Right hindlimb (tissue), 1 donor: Measurements from ENCODE around the gene WNT6.
"Not testable (repeated sequence)": the region's sequence is repeated elsewhere in the genome, so short reads cannot be mapped to it uniquely, and the experiment has no call there.

Experiments
- DNase-seq: peaks from one replicate; pipeline ENCODE4 v3.0.0-alpha.2; 2018

WNT6 gene

DNA sequence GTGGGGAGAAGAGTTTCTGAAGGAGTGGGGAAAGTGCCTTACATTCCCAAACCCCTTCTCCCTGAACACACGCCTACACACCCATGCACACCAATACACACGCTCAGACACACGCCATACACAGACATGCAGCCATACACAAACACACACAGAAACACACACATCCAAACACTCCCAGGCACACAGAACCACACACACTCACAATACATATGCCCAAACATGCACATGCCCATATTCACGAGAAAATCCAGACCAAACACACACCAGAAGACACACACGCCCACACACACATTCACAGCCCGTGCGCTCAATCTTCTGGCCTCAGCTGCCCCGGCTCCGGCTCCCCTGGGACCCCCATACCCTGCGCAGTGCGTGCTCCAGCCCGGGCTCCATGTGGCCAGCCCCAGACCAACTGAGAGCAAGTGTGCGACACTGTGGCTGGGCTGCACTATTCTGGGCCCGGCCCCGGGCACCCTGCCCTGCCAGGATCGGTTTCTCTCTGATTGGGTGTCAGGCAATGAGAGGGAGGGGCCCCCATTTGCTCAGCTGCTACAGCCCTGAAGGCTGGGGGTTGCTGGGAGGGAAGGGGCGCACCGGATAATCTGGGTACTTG lies 28.1 kb upstream of the WNT6 start, which contains the start of gene PRKAG3:
TSS of gene PRKAG3 (minus strand) at position 426 of the 613 bp plus-strand sequence.
- DNase-seq, result peak; percentile 52

DNA sequence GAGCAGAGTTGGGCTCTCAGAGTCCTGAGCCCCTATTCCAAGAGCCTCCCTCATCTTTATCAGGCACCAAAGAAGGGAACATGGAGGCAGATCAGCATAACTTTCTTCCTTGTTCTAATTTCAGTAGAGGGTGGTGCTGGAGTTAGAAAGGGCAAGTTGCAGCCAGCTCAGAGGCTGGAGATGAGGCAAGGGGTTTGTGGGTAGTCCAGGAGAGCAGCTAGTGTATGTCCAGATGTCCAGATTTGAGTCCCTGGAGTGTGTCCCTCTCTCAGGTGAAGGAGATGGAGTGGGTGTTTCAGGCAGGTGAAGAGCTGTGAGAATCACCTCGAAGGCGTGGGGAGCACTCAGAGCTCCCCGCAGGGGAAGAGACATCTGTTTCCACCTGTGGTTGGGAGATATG lies 27.5 kb upstream of the WNT6 start:
- DNase-seq, result no peak

DNA sequence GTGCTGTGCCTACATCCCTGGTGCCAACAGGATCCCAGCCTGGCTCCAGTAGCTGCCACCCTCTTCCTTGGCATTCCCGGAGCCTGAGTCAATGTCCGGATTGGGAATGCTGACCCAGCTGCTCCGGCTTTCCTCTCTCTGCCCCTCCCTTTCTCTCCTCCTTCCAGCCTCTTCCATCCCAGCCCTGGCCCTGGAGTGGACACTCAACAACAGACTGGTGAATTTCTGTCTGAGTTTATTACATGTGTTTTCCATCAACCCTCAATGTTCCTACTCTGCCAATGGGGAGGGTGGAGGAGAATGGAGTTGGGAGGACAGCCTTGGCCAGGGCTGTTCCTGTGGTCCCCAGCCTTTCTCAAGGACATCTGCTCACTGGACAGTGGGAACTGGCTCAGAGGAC lies 27.1 kb upstream of the WNT6 start:
- peak; percentile 45 for DNase-seq

DNA sequence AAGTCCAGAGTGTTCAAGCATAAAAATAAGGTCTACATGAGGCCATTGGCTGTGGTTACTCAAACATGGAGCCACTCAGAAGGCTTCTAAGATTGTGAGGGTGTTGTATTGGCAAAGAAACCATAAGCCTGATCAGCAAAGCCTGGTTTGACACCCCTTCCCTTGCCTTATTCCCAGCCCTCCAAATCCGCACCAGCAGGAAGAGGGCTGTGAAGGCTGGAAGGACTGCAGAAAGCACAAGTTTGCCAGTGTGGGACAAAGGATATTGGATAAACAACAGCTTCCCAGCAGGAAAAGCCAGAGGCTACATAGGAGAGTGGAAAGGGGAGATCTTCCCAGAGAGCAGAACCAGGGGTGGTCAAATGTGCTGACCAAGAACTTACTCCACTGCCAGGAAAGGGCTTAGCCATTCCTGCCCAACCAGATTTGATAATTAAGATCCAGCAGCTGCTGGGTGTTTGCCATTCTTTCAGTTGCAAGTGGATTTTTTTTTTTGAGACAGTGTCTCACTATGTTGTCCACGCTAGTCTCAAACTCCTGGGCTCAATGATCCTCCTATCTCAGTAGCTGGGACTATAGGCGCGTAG lies 26.5 kb upstream of the WNT6 start:
- no peak for DNase-seq

DNA sequence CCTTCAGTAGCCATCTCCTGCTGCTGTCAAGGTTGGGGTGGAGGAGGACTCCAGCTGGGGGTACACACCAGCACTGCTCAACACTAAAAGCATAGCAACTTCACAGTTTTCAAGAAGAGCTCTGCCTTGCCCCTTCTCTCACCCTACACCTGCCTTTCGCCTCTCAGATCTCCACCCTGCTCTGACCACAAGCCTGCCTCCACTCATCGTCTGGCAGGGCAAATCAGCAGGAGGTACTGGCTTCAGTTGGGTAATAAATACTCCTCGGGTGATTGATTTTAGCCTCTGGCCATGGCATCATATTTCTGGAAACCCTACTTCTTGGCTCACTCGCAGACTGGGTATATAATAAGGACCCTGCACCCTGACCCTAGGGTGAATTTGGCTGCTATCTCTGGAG lies 24.9 kb upstream of the WNT6 start:
- DNase-seq, result no peak

DNA sequence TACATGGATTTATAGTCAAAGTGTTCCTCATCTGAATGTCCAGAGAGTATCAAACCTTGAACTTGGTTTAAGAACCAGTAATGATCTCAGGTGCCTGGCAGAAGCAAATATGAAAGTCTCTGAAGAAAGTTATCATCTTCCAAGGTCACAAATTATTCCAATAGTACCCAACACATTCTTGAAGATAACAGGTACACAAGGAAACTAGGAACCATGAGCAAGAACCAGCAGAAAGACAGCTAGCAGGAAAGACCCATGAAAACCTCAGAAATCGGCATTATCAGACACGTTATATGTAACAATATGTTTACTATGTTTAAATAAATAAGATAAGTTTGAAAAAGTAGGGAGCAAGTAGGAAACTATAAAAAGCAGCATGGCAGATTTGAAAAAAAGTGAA lies 22.1 kb upstream of the WNT6 start:
- no peak for DNase-seq

DNA sequence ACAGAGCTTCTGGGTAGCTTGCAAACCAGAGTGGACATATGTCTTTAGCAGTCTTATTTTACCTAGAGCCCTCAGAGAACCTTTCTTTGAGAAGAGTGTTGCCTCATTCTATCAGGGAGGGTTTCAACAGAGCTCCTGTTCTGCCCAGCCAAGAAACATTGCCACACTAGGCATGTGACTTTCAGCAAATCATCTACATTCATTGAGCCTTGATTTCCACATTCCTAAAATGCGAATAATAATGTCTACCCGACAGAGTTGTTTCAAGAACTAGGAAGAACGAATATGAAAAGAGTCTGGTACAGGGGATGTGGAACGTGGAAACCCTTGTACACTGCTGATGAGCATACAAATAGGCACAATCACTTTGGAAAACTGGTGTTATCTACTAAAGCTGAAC lies 20.2 kb upstream of the WNT6 start:
- DNase-seq, result no peak

DNA sequence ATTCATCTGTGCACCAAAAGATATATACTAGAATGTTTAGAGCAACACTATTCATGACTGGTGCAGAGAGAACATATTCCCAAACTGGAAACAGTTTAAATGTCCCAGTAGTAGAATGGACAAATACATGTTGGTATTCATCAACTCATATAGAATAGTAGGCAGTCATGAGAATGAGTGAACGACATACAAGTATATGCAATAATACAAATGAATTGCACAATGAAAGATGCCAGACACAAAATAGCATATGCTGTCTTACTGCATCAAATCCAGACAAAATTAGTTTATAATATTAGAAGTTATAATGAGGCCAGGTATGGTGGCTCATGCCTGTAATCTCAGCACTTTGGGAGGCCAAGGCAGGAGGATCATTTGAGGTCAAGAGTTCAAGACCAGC lies 19.7 kb upstream of the WNT6 start:
- DNase-seq, result no peak

DNA sequence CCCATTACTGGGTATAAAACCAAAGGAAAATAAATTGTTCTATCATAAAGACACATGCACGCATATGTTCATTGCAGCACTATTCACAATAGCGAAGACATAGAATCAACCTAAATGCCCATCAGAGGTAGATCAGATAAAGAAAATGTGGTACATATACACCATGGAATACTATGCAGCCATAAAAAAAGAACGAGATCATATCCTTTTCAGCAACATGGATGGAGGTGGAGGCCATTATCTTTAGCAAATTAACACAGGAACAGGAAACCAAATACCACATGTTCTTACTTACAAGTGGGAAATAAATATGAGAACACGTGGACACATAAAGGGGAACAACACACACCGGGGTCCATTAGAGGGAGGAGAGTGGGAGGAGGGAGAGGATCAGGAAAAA lies 15.3 kb upstream of the WNT6 start:
- not testable (repeated sequence) for DNase-seq

DNA sequence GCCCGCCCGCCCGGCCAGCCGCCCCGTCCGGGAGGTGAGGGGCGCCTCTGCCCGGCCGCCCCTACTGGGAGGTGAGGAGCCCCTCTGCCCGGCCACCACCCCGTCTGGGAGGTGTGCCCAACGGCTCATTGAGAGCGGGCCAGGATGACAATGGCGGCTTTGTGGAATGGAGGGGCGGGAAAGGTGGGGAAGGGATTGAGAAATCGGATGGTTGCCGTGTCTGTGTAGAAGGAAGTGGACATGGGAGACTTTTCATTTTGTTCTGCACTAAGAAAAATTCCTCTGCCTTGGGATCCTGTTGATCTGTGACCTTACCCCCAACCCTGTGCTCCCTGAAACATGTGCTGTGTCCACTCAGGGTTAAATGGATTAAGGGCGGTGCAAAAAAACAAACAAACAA lies 12.6 kb upstream of the WNT6 start:
- not testable (repeated sequence) for DNase-seq

DNA sequence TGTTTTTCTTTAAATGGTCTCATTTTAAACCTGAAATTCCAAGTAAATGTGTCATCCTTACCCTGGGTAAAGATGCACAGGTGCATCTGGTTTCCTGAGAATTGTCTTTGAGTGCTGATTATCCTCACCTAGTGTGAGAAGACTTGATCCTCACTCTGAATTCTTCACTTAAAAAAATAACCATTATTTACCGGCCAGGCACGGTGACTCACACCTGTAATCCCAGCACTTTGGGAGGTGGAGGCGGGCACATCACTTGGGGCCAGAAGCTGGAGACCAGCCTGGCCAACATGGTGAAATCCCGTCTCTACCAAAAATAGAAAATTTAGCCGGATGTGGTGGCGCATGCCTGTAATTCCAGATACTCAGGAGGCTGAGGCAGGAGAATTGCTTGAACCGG lies 9.9 kb upstream of the WNT6 start:
- no peak for DNase-seq

DNA sequence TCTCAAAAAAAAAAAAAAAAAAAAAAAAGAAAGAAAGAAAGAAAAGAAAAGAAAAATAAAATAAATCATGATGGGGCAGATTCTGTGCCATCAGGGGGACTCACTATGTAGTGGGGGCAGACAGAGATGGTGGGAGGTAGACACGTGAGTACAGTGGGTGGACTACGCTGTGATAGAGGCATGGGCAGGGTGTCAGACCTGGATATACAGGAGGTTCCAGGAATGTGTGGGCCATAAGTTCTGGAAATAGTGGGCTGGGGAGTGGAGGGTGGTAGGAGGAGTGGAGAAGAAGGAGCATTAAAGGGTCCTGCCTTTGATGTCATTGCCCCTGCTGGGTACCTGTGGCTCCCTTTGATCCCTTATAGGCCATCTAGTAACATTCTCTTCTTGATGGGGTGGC lies 8.8 kb upstream of the WNT6 start:
- DNase-seq, result no peak

DNA sequence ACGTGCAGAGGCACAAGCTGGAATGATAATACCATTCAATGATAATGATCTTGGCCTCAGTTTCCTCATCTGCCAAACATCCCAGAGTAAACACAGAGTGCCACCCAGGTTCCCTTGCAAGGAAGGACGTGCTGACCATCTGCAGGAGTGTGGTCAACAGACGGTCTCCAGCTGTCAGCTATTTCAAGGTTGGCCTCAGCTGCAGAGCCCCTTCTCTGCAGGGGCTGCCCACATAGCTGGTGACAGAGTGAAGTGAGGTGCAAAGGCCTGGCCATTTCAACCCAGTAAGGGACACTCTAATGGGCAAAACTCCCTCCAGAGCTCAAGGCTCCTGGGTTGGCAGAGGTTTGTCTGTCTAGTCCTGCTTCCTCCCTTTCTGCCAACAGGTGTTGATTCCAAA lies 8.3 kb upstream of the WNT6 start:
- DNase-seq, result no peak

DNA sequence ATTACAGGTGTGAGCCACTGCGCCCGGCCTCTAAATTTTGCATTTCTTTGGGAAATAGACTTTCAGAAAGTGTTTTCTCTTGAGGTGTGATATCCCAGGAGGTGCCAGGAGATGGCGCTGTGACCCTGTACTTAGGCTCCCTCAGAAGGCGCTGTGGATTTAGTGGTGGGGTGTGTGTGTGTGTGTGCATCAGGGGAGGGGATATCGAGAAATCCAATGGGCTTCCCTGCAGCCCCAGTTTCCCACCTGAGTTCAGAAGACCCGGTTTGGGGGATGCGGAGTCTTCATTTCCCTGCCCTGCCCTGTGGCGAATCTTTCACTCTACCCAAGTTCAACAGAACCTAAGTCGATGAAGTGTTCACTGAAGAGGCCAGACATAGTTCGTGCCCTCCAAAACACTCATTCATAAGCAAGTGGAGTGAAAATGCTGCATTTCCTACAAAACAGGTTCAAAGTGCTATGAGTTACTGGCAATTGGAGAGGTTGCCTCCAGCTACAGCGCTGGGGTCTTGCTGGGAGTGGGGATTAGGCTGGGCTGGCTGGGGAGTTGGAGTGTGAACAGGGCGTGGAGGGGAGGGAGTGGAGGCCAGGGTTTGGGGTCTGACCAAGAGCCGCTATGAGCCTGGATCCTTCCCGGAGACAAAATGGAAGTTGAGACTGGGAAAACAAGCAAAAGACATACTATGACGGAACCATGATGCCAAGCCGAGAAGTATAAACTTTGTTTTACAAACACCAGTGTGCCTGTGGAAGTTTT lies 6.5 kb upstream of the WNT6 start:
- DNase-seq, result no peak

DNA sequence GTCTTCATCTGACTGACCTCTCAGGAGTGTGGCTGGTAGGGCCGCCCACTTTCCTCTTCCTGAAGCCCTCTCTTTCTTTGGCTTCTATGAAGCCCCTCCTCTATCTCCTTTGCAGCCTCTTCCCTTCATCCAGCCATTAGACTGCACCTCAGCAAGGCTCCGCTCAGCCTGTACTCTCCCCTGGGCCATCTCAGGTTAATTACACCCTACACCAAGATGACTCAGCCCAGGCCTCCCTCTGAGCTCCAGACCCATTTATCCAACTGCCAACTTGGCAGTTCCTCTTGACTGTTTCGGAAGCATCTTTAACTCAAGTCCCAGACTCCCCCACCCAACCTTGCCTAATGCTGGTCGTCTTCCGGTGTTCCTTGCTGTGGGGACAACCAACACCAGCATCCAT lies 5.8 kb upstream of the WNT6 start:
- no peak for DNase-seq

DNA sequence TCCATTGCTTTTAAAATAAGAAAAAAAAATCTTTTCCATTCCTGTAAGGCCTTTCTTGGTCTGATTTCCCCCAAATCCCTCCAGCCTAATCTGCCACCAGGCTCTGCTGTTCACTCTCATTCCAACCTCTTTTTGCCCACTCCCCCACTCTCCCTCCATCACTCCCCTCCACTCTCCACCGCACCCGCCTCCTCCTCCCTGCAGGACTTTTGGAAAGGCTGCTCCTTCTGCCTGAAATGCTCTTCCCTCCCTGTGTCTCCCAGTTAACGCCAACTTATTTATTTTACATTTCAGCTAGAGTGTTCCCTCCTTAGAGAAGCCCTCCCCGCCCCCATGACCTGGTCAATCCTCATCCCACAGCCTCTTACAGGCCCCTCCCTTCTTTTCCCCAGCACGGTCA lies 4.7 kb upstream of the WNT6 start:
- no peak for DNase-seq

DNA sequence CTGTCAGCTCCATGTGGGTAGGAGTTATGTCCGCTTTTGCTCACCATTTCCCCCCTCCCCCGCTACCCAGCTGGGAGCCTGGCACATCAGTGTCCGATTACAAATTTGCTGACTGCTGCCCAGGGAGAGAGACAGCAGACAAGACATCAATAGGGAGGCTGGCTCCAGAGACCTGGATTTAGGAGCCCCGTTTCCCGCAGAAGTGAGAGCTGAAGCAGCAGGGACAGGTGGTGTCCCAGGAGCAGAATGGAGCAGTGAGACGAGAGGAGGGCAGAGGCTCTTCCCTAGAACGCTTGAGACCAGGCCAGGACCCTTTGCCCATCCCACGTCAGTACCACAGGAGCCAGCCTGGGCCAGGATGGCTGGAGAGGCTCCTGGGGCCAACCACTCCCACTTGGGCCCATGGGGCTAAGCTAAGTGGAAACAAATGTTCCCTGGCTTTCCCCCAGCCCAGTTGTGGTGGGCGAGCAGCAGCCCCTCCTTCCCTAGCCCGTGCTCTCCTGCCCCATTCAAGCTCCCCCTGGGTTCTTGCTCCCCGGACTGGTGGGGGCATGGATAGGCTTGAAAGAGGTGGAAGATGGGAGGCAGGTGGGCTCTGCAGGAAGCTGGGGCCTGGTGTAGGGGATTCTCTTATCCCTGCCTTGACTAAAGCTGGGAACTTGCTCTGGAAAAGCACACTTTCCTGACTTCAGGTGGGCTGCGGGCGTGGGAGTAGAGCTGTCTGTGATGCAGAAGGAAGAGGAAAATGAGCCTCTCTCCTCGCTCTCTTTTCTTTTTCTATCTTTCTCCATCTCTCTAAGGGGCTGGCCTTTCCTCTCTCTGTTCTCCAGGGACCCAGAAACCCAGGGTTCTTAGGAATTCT lies 4.1 kb upstream of the WNT6 start:
- no peak for DNase-seq

DNA sequence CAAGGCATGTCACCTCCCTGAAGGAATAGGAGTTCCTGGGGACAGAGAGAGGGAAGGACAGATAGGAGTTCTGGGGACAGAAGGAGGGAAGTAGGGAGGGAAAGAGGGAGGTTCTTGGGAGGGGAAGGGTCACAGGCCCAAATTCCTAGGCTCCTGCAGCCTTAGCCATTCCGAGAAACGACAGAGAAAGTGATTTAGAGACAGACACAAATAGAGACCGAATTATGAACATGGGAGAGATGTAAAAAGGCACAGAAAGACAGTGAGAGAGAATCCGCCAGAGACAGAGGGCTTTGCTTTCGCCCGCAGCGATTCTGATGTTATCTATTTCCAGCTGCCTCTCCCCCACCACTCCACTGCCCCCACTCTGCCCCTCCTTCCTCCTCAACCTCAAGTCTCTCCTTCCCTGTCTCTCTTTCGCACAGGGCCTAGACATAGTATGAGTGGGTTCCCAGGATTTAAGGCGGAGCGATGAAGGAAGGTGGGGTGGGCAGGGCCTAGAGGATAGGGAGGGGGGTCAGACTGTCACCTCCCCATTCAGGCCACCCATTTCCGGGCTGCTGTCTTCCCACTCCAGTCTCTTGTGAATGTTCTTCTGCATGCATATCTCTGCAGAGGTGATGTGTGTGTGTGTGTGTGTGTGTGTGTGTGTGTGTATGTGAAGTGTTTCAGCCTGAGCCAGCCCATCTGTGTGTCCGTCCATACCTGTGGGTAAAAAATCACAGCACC lies 3.3 kb upstream of the WNT6 start:
- DNase-seq, result no peak

DNA sequence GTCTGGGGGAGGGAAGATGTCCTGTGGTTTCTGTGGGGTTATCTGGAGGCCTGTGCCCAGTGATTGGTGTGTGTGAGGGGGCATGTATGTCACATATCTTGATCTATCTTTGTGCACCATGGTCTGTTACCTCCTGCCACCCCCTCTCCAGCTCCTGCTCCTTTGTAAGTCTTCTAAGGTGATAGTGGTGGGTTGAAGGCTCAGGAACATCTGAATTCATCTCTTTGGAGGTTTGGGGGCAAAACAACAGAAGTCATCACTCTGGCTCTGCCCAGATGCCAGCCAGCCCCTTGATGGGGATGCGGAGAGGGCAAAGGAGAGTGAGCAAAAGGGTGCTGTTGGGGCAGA lies 2.7 kb upstream of the WNT6 start:
- no peak for DNase-seq

DNA sequence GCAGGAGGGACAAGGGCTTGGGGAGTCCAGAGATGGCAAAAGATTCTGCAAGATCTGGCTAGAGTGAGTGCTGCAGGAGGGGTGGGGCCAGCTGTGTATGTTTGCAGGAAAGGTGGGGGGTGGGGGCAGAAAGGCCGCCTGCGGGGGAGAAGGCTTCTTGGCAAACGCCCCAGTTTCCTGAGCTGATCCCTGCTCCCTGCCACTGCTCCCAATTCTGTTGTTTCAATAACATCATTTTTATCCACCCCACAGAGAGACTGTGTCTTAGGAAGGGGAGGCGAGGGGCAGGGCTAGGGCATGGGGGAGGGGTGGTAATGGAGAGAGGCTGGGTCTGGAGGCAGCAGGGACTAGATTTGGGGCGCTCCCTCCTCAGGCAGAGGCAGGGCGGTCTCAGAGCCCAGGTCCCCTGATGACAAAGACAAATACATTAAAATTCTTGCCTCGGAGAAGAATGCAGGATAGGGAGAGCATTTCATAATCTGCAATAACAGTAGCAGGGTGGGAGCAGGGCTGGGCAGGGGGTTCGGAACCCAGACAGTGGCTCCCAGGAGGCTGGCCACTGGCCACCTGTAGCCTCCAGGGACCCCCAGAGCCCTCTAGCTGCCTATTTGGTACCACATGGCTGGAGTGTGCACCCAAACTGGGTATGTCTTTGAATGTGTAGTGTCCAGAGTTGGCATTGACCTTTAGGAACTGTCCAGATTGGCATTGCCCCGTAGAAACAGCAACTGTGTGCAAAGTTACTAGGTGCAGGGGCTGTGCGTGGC lies 2.1 kb upstream of the WNT6 start:
- no peak for DNase-seq

DNA sequence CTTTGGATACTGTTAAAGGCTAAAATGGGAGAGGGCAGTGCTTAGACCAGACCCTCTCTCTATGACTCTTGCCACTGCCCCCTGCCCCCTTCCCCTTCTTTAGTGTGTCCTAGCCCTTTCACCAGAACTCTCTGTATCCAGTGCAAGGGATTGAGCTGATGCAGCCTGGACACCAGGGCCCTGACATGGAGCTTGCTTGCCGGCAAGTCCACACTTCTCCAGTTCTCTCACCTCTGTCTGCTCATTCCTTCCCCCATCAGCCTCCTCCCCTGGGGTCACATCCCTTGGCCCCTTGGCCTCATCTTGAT lies 1.5 kb upstream of the WNT6 start:
- no peak for DNase-seq
